ENCODE measurements around the gene LHFPL3. TPM values are rescaled to one million over a fixed set of nuclear protein-coding genes. Genes with fewer than 3 reads are reported as not detected.

Gene LHFPL3
- polyA plus RNA-seq, 1 of the 3 experiments (the other 2 are of a cell fraction): not detected

GRCh38 chr7:104552102-104552501 is 223.7 kb downstream of the LHFPL3 start:
- Histone ChIP-seq H3F3A (replicated peaks; ENCODE audit: insufficient read depth) (no peaks in the 10 kb centered on the region), H4K20me1 (ENCODE audit: insufficient read depth) (no peaks in the 10 kb centered on the region), H3K4me3 (ENCODE audit: low read depth in 2 of 2, low read length in 1 of 2) (no peak overlapping the region), H3K9ac (no peak overlapping the region), H3K79me2 (ENCODE audit: insufficient read depth) (no peaks in the 10 kb centered on the region), H3K4me1 (ENCODE audit: control insufficient read depth in 1 of 2, insufficient read depth in 2 of 2, low read depth in 1 of 2, low read length in 1 of 2) (no peaks in the 10 kb centered on the region), H3K27me3 (ENCODE audit: insufficient read depth) (no peaks in the 10 kb centered on the region), H2AFZ (ENCODE audit: low read depth) (no peak overlapping the region), H3K27ac (ENCODE audit: low read depth in 2 of 2, low read length in 1 of 2) (no peak overlapping the region), H3K9me3 (no peaks in the 10 kb centered on the region), H3K36me3 (replicated peaks in 1 of 2; ENCODE audit: control insufficient read depth in 1 of 2, insufficient read depth in 2 of 2, low read length in 1 of 2) (no peaks in the 10 kb centered on the region), H3K4me2 (no peak overlapping the region), H3K9me2 (no peaks in the 10 kb centered on the region)
- TF ChIP-seq POLR2AphosphoS5 (IDR thresholded peaks at IDR 0.05; ENCODE audit: low read depth, low read length) (no peak), PBX3 (IDR thresholded peaks at IDR 0.05) (no peak), REST (IDR thresholded peaks at IDR 0.05; ENCODE audit: low read depth, low read length) (peak; percentile 97)
- DNase-seq: no peak
- ChIA-PET CTCF (no interaction called here), POLR2A (no interaction called here)
- WGBS (ENCODE audit: low lambda C conversion rate): 1% methylated on average over 4 of the region's 4 CpGs

- H3K4me3 ChIP-seq (ENCODE audit: low read depth in 2 of 2, low read length in 1 of 2): no peak overlapping the region
- H3K79me2 ChIP-seq (ENCODE audit: insufficient read depth): no peaks in the 10 kb centered on the region
- no peak for DNase-seq
- H3K36me3 ChIP-seq (replicated peaks in 1 of 2; ENCODE audit: control insufficient read depth in 1 of 2, insufficient read depth in 2 of 2, low read length in 1 of 2): no peaks in the 10 kb centered on the region
- H3K9me2 ChIP-seq: no peaks in the 10 kb centered on the region
- H3F3A ChIP-seq (replicated peaks; ENCODE audit: insufficient read depth): no peaks in the 10 kb centered on the region
- no peak overlapping the region for H3K27ac ChIP-seq (ENCODE audit: low read depth in 2 of 2, low read length in 1 of 2)
- H3K27me3 ChIP-seq (ENCODE audit: insufficient read depth): no peaks in the 10 kb centered on the region
- POLR2A ChIA-PET: no interaction called here
- no peaks in the 10 kb centered on the region for H3K9me3 ChIP-seq
- H3K4me1 ChIP-seq (ENCODE audit: control insufficient read depth in 1 of 2, insufficient read depth in 2 of 2, low read depth in 1 of 2, low read length in 1 of 2): no peaks in the 10 kb centered on the region
- no peaks in the 10 kb centered on the region for H4K20me1 ChIP-seq (ENCODE audit: insufficient read depth)
- no peak overlapping the region for H2AFZ ChIP-seq (ENCODE audit: low read depth)
- CTCF ChIA-PET: no interaction called here
- H3K4me2 ChIP-seq: no peak overlapping the region
- no peak overlapping the region for H3K9ac ChIP-seq
- TF ChIP-seq RAD21 (IDR thresholded peaks at IDR 0.05; ENCODE audit: low read length) (no peak), USF1 (IDR thresholded peaks at IDR 0.05; ENCODE audit: borderline replicate concordance, low read depth) (no peak), IRF3 (IDR thresholded peaks at IDR 0.05; ENCODE audit: low read depth, low read length) (no peak), REST (IDR thresholded peaks at IDR 0.05; ENCODE audit: low read depth, low read length) (no peak), FOSL2 (IDR thresholded peaks at IDR 0.05; ENCODE audit: borderline replicate concordance, low read depth) (no peak), POLR2AphosphoS5 (IDR thresholded peaks at IDR 0.05; ENCODE audit: low read depth, low read length) (no peak), GABPA (IDR thresholded peaks at IDR 0.05; ENCODE audit: low read depth) (no peak), MAX (IDR thresholded peaks at IDR 0.05; ENCODE audit: low read depth) (no peak), CTCF (IDR thresholded peaks at IDR 0.05) (no peak), TAF1 (IDR thresholded peaks at IDR 0.05; ENCODE audit: borderline replicate concordance, low read depth, low read length) (no peak), TCF12 (IDR thresholded peaks at IDR 0.05) (no peak)
Measured at GRCh38 chr7:104553074-104553473, 224.7 kb downstream of the LHFPL3 start.

Measured in SK-N-SH (cell line).